GM18499 (cell line): Measurements from ENCODE around the gene VEGFB.

Experiments
- ATAC-seq: cut with Tn5 transposase; IDR thresholded peaks from one replicate; pipeline ENCODE4 v1.9.1; 2021; ENCODE audit warnings: moderate number of reproducible peaks; ENCODE audit not compliant: insufficient read depth, unreplicated experiment

Gene VEGFB

GRCh38 chr11:64230171-64230984 lies 4.0 kb upstream of the VEGFB start, which contains the start of gene DNAJC4:
Gene DNAJC4 (plus strand): TSS chr11:64230548. CDS start chr11:64230855, 307 bp downstream.
- no peak for ATAC-seq

GRCh38 chr11:64230985-64231365 lies 3.4 kb upstream of the VEGFB start:
- ATAC-seq: no peak

DNA sequence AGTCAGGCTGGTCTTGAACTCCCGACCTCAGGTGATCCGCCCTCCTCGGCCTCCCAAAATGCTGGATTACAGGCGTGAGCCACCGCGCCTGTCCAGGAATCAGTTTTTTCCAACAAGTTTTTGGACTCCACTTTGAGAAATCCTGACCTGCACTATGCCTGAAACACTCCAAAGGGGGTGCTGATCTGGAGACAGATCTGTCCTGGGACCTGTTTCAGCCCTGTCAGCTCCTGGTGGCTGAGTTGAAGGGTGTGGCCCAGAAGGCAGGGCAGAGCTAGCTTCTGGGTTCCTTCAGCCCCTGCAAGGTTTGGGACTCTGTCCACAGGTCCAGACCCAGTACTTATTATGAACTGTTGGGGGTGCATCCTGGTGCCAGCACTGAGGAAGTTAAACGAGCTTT lies 2.8 kb upstream of the VEGFB start:
- ATAC-seq: no peak

GRCh38 chr11:64232182-64232966 lies 2.0 kb upstream of the VEGFB start:
- no peak for ATAC-seq

DNA sequence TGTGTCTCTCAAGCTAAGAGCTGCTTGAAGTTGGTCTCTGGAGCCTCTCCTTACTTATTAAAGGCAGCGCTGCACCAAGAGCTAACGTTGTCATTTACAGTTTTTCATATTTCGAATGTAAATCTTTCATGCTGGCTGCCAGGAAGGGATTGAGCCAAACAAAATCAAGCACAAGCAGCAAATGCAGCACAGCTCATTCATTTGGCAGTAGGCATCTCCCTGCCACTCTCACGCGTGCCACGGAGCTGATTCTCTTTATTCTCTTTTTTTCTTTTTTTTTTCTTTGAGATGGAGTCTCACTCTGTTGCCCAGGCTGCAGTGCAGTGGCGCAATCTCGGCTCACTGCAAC lies 1.4 kb upstream of the VEGFB start:
- ATAC-seq: no peak

DNA sequence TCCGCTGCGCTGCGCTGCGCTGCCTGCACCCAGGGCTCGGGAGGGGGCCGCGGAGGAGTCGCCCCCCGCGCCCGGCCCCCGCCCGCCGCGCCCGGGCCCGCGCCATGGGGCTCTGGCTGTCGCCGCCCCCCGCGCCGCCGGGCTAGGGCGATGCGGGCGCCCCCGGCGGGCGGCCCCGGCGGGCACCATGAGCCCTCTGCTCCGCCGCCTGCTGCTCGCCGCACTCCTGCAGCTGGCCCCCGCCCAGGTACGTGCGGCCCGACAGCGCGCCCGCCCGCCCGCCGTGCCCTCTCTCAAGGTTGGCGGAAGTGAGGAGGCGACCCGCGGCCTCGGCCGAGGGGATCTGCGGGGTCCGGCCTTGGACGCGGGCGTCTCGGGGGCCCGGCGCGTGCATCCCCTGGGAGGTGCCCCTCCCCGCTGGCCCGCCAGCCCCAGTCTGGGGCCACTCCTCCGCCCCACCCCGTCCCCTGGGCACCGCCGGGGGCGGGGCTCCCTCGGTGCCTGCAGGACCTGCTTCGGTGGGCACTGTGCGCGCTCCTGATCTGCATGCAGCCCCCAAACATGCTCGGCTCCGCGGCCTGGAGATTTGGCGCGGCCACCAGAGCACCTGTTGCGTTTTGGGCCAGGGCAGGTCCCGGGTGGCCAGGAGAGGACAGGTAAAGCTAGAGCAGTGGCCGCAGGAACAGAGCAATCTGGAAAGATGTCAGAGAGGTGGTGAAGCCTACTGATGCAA lies 429 bp downstream of the VEGFB start:
- no peak for ATAC-seq

DNA sequence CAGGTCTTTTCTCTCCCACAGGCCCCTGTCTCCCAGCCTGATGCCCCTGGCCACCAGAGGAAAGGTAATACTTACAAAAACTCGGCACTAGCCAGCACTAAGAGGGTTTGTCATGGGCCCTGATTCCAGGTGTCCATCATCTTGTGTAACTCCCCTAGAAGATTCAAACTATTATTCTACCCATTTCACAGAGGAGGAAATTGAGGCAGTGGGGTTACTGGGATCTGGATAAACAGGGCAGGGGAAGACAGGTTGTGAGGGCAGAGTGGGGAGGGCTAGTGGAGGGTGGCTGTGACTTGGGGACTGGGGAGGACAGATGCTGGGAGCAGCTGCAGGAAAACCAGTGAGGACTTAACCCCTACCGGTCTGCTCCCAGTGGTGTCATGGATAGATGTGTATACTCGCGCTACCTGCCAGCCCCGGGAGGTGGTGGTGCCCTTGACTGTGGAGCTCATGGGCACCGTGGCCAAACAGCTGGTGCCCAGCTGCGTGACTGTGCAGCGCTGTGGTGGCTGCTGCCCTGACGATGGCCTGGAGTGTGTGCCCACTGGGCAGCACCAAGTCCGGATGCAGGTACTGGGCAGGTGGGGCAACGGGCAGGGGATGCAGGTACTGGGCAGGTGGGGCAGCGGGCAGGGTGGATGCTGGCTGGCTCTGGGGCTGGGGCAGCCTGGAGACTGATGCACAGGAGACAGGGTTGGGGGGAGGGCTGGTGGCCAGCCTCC lies 1.2 kb downstream of the VEGFB start:
- ATAC-seq: no peak

- ATAC-seq: no peak
These were observed 3.1 kb downstream of the VEGFB start for GRCh38 chr11:64237484-64237951.

- ATAC-seq: no peak
These were observed 3.7 kb downstream of the VEGFB start for GRCh38 chr11:64238076-64238475.

- no peak for ATAC-seq
These were observed 4.6 kb downstream of the VEGFB start for GRCh38 chr11:64238999-64239398.

DNA sequence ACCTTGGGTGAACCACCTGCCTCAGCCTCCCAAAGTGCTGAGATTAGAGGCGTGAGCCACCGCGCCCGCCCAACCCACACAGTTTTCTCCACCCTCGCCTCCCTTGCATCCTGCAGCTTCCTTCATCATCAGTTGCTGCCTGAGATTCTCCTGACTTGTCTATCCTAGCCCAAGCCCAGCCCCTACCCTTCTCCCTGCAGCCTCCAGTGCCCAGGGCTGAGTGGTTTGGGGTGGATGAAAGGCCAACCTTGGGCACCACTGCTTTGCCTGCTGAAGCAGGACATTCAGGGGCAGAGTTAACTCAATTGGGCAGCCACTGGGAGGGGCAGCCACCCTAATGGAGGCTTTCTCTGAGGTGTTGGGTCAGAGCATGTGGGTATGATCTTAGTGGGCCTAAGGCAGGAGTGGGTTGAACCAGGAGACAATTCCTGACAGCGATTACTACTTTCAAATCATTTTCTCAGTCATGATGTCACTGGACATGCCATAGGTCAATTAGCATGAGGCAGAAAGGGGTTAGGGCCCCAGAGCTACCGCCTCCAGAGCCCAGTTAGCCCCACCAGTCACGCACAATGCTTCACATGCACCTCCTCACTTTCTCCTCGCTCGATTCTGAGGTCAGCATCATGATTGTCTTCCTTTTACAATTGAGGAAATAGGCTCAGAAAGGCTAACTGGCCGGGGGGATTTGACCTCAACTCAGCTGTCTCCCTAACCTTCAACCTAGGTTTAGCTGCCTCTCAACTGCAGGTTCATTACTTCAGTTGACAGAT lies 5.5 kb downstream of the VEGFB start:
- ATAC-seq: no peak

GRCh38 chr11:64240435-64241240 lies 6.3 kb downstream of the VEGFB start, which contains the start of gene FKBP2:
Gene FKBP2 (plus strand): TSS chr11:64241095. CDS start chr11:64242388, 1,293 bp downstream.
- peak; percentile 34 for ATAC-seq

DNA sequence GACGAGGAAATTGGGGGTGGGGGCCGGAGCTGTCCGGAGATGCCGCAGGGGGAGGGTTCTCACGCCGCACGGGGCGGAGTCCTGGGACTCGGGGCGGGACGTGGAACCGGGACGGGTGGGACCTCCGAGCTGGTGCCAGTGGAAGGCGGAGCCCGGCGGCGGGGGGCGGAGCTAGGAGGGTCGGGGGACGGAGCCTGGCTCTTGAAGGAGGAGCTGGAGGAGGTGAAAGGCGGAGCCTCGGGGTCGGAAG lies 6.8 kb downstream of the VEGFB start:
- peak; percentile 39 for ATAC-seq

DNA sequence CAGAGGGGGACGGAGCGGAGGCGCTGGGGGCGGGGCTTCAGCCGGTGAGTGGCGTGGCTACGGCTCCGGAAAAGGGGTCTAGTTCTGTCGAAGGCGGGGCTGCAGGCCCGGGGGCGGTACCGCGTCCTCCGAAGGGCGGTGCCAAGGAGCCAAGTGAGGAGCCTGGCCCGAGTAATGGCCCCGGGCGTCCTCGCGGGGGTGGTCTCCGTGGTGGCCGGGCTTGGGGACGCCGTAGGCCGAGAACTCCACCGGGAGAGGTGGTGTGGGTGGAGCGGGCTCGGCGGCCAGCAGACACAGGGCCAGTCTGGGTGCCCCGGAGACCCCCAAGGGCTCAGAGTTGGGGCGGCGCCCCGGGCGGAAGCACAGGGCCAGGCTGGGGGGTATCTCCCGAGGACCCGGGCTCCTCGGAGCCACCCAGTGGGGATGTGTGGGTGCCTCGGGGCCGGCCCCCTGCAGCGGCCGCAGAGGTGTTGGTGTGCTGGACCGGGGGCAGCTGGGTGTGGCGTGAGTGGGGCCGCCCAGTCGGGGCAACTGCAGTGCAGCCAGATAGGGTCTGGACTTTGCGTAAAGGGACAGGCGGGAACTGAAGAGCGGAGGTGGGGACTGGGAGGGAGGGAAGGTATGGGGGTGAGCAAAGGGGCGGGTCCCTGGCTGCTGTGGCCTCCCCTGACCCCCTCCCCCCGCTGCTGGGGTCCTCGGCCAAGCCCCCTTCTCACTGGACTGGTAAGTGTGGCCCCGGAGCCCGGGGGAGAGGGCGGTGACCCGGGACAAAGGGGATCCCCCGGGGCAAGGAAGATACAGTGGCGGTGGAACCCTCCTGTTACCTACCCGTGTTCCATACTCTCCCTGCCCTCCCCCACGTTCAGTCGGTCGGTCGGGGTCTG lies 7.3 kb downstream of the VEGFB start:
- ATAC-seq: no peak

DNA sequence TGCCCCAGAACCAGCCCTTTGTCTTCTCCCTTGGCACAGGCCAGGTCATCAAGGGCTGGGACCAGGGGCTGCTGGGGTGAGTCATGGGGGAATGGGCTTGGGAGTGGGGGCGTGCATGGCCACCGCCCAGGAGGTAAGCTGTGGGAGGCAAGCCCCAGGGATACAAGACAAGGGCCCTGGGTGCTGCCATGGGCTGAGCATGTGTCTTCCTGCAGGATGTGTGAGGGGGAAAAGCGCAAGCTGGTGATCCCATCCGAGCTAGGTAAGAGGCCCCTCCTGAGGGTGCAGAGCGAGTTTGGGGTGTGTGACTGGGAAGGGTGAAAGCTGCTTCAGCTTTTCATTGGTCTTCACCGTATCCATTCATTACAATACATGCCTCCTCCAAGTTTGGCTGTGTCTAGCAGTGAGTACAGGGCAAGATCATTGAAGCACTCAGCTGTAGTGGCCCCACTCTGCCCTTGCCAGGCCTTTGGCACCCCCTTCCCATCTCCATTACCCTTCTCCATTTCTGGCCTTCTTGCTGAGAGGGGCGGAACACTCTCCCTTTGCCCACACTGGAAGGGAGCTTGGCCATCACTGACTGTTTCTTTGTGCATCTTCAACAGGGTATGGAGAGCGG lies 9.0 kb downstream of the VEGFB start:
- ATAC-seq: no peak

DNA sequence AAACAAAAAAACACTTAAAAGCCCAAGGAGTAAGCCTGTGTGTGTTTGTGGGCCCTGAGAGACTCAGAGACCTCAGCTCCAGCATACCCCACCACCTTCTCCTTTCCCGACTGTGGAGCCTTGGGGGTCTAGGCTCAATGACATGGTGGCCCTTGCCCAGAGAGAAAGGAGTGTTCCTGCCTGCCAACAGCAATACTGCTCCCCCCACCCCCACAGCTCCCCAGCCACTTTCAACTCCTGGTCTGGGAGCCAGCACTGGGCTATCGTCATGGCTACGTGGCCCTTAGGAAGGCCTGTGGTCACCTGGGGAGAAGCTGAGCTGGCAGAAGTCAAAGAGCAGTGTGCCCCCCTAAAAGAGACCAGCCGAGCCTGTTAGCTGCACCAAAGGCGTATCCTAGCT lies 9.7 kb downstream of the VEGFB start:
- ATAC-seq: no peak

GRCh38 chr11:64244966-64245365 lies 10.6 kb downstream of the VEGFB start:
- no peak for ATAC-seq

DNA sequence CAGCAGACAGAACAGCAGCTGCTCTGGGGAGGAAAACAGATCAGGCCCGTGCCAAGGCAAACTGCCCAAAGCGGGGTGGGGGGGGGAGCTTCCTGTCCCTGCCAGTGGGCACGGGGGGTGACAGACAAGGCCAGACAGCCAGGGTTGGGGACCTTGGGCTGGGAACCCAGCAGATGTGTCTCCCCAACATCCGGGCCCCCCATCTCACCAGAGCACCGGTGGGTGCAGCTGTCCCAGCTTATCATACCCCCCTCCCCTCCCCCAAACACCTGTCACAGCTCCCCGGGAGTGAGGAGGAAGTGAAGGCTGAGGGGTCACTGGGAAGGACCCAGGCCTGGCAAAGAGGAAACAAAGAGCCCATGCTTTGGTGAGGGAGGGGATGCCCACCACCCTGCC lies 11.0 kb downstream of the VEGFB start:
- ATAC-seq: no peak
